K562 (cell line): ENCODE results near the gene CACNA1C. TPM values are rescaled to one million over a fixed set of nuclear protein-coding genes. Genes with fewer than 3 reads are reported as not detected.

Experiments
- BDP1 ChIP-seq: IDR thresholded peaks from 3 replicates; pipeline ENCODE4 v1.6.1; 2011; ENCODE audit not compliant: insufficient read length, insufficient read depth
- CAMTA2 ChIP-seq: fragments of 250-450 bp; sonication (Bioruptor Pico); conservative IDR thresholded peaks from 2 replicates; pipeline ENCODE4 v1.5.1; 2022
- CBX3 ChIP-seq, 2 experiments: IDR thresholded peaks; 1 replicate in 1 of 2; 2 replicates in 1 of 2; pipeline ENCODE4 v1.6.1; 2012; ENCODE audit warnings: inconsistent platforms in 2 of 2, low read length in 2 of 2, borderline replicate concordance in 1 of 2, control low read depth in 1 of 2
- CHD1 ChIP-seq: fragments of 200-600 bp; sonication (generic); IDR thresholded peaks from one replicate; pipeline ENCODE4 v1.6.1; 2012; ENCODE audit warnings: mild to moderate bottlenecking, moderate library complexity, low read length, inconsistent platforms
- EHMT2 ChIP-seq: fragments of 450-650 bp; IDR thresholded peaks from 2 replicates; pipeline ENCODE4 v1.6.1; 2018; ENCODE audit warnings: antibody characterized with exemption
- ERF ChIP-seq: fragments of 450-650 bp; formaldehyde crosslinking; IDR thresholded peaks from 2 replicates; pipeline ENCODE4 v1.4.0; 2020; ENCODE audit warnings: mild to moderate bottlenecking, mixed read lengths
- FOXM1 ChIP-seq, 2 experiments: fragments of 450-650 bp in 1 of 2; sonication (generic) in 1 of 2; formaldehyde crosslinking in 1 of 2; IDR thresholded peaks; 2 replicates each; pipeline versions ENCODE4 v1.6.1 to v1.9.0; 2017 to 2022; ENCODE audit warnings: low read depth in 2 of 2, mild to moderate bottlenecking in 2 of 2, missing genetic modification reagents in 1 of 2, moderate library complexity in 1 of 2
- HEY1 ChIP-seq: fragments of 250-450 bp; sonication (Bioruptor Pico); IDR thresholded peaks from 2 replicates; pipeline ENCODE4 v1.5.0; 2020; ENCODE audit warnings: mild to moderate bottlenecking, moderate library complexity, borderline replicate concordance
- MAFG ChIP-seq: fragments of 450-650 bp; conservative IDR thresholded peaks from 2 replicates; pipeline ENCODE4 v1.6.1; 2016; ENCODE audit warnings: missing genetic modification characterization, missing compliant biosample characterization
- PCBP1 ChIP-seq: fragments of 200-400 bp; formaldehyde crosslinking; IDR thresholded peaks from 2 replicates; pipeline ENCODE4 v1.6.1; 2018; ENCODE audit warnings: mild to moderate bottlenecking, low read depth, low read length; ENCODE audit not compliant: poor library complexity, severe bottlenecking
- PHF21A ChIP-seq: fragments of 450-650 bp; IDR thresholded peaks from 2 replicates; pipeline ENCODE4 v1.6.1; 2017; ENCODE audit warnings: low read depth, borderline replicate concordance
- PTRF ChIP-seq: fragments of 450-650 bp; IDR thresholded peaks from 2 replicates; pipeline ENCODE4 v1.6.1; 2016; ENCODE audit warnings: mild to moderate bottlenecking, missing genetic modification characterization, missing compliant biosample characterization
- SMARCA4 ChIP-seq: fragments of 450-650 bp; IDR thresholded peaks from 2 replicates; pipeline ENCODE4 v1.6.1; 2016
- ZNF384 ChIP-seq: IDR thresholded peaks from 2 replicates; pipeline ENCODE4 v1.6.1; 2012; ENCODE audit warnings: low read depth, low read length, improper control_type of control experiment
- ZNF561 ChIP-seq: fragments of 450-650 bp; formaldehyde crosslinking; conservative IDR thresholded peaks from 2 replicates; pipeline ENCODE4 v1.4.0; 2020; ENCODE audit warnings: mild to moderate bottlenecking, moderate library complexity
- ZNF589 ChIP-seq: fragments of 200-800 bp; sonication (Bioruptor generic); IDR thresholded peaks from 2 replicates; pipeline ENCODE4 v1.6.1; 2016; ENCODE audit warnings: low read depth, missing genetic modification characterization, missing compliant biosample characterization
- polyA plus RNA-seq, 8 experiments: library from polyadenylated mRNA; depleted of rRNA in 4 of 8; stranded (reverse) in 5 of 8; unstranded in 3 of 8; fragments of >200 nt; fragmentation: Nextera tagmentation in 2 of 8; fragmentation: Illumina TruSeq in 1 of 8; extraction: Ambion mirVana in 2 of 8; extraction: Trizol in 1 of 8; gene quantifications; 2 replicates each; pipeline versions ENCODE4 v1.2.1 to v1.2.3, GENCODE V29; 2011 to 2014; ENCODE audit warnings: inconsistent platforms in 1 of 8, missing spikeins in 1 of 8
- total RNA-seq, 7 experiments: library from RNA; depleted of rRNA in 6 of 7; stranded (reverse); fragments of >200 nt in 6 of 7; fragmentation: Illumina TruSeq in 2 of 7; extraction: Trizol in 2 of 7; gene quantifications; 2 replicates each; pipeline versions ENCODE4 v1.2.1 to v1.2.3, GENCODE V29; 2011 to 2021; ENCODE audit warnings: low replicate concordance in 1 of 7
- TF ChIP-seq, protein P1 (sequence below), 2 experiments: fragments of 450-650 bp in 1 of 2; sonication (generic) in 1 of 2; formaldehyde crosslinking; conservative IDR thresholded peaks; 2 replicates each; pipeline versions ENCODE4 v1.4.0 to v1.8.1; 2020 to 2022; ENCODE audit warnings: mild to moderate bottlenecking in 1 of 2, missing genetic modification reagents in 1 of 2
- TF ChIP-seq, protein P2 (sequence below): fragments of 450-650 bp; conservative IDR thresholded peaks from 2 replicates; pipeline ENCODE4 v1.6.1; 2016; ENCODE audit warnings: missing genetic modification characterization, low read depth, mild to moderate bottlenecking, control low read depth, missing compliant biosample characterization
- TF ChIP-seq, protein P3 (sequence below): fragments of 250-450 bp; sonication (Bioruptor Pico); IDR thresholded peaks from 2 replicates; pipeline ENCODE4 v1.4.0; 2020; ENCODE audit warnings: borderline replicate concordance
- TF ChIP-seq, protein P4 (sequence below): fragments of 250-450 bp; sonication (Bioruptor Pico); IDR thresholded peaks from 2 replicates; pipeline ENCODE4 v1.6.1; 2021; ENCODE audit warnings: mild to moderate bottlenecking
- TF ChIP-seq, protein P5 (sequence below): fragments of 250-450 bp; sonication (Bioruptor Pico); IDR thresholded peaks from 2 replicates; pipeline ENCODE4 v1.5.0; 2021

Gene CACNA1C
- total and polyA plus RNA-seq, 9 of the 15 experiments (the other 6 are each of a cell fraction or from before 2014, with no cell fraction given) = not detected

DNA sequence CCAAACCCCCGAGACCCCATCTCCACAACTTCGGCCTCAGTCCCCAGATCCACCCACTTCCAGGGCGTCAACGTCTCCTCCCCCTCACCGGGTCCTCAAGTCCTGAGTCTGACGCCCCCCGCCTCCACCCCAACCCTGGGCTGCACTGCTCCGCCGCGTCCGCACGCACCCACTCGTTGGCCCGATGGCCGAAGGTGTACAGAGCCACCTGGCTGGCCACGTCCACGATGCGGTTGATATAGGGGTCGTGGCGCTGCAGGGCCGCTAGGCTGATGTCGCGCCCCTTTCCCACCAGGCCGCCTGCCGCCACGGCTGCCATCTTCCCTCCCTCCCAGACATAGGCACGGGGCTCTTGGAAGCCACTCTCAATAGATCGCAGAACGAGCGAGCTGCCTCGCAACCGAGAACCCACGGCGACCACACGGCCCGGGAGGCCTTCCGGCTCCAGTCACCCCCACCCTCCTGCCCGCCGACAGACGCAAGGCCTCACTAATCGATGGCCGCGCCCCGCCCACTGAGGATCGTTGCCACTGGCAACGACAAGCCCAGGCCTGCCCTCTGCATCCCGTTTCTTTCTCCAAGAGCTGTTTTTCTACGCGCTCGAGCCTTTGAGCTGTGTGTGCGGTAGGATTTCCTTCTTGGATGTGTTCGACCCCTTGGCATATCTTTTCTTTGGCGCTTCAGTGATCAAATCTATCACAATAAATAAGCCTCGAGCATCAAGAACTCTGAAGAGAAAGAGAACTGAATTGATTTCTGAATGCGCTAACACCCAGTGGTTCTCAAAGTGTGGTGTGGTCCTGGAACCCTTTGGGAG is 48.5 kb upstream of the CACNA1C start, which contains the start of gene DCP1B (continued):
- TF ChIP-seq BDP1 (no peak), SMARCA4 (no peak), MAFG (tag) (no peak), ERF (no peak), HEY1 (no peak), CAMTA2 (CRISPR knock-in tag) (no peak), CHD1 (no peak), CBX3 (IDR thresholded peaks at IDR 0.05; ENCODE audit: borderline replicate concordance in 1 of 2, low read length in 2 of 2) (no peak; a peak in 1 of 3 replicates), EHMT2 (peak; percentile 47; the same call in 1 of the 2 replicates), PCBP1 (peak; percentile 35), ZNF589 (no peak), PTRF (no peak), ZNF561 (CRISPR knock-in tag) (no peak), FOXM1 (IDR thresholded peaks at IDR 0.05; ENCODE audit: low read depth) (peak; percentile 55; the same call in 1 of the 2 replicates), FOXM1 (CRISPR knock-in tag; IDR thresholded peaks at IDR 0.05; ENCODE audit: low read depth) (no peak), ZNF384 (no peak), PHF21A (no peak)
- TF ChIP-seq, protein P1, sequence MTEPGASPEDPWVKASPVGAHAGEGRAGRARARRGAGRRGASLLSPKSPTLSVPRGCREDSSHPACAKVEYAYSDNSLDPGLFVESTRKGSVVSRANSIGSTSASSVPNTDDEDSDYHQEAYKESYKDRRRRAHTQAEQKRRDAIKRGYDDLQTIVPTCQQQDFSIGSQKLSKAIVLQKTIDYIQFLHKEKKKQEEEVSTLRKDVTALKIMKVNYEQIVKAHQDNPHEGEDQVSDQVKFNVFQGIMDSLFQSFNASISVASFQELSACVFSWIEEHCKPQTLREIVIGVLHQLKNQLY (CRISPR knock-in tag; conservative IDR thresholded peaks at IDR 0.05) = no peak
- TF ChIP-seq, protein P2, sequence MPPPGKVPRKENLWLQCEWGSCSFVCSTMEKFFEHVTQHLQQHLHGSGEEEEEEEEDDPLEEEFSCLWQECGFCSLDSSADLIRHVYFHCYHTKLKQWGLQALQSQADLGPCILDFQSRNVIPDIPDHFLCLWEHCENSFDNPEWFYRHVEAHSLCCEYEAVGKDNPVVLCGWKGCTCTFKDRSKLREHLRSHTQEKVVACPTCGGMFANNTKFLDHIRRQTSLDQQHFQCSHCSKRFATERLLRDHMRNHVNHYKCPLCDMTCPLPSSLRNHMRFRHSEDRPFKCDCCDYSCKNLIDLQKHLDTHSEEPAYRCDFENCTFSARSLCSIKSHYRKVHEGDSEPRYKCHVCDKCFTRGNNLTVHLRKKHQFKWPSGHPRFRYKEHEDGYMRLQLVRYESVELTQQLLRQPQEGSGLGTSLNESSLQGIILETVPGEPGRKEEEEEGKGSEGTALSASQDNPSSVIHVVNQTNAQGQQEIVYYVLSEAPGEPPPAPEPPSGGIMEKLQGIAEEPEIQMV (tag) = no peak
- TF ChIP-seq, protein P3, sequence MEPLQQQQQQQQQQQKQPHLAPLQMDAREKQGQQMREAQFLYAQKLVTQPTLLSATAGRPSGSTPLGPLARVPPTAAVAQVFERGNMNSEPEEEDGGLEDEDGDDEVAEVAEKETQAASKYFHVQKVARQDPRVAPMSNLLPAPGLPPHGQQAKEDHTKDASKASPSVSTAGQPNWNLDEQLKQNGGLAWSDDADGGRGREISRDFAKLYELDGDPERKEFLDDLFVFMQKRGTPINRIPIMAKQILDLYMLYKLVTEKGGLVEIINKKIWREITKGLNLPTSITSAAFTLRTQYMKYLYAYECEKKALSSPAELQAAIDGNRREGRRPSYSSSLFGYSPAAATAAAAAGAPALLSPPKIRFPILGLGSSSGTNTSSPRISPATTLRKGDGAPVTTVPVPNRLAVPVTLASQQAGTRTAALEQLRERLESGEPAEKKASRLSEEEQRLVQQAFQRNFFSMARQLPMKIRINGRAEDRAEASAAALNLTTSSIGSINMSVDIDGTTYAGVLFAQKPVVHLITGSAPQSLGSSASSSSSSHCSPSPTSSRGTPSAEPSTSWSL (CRISPR knock-in tag) = no peak
- TF ChIP-seq, protein P4, sequence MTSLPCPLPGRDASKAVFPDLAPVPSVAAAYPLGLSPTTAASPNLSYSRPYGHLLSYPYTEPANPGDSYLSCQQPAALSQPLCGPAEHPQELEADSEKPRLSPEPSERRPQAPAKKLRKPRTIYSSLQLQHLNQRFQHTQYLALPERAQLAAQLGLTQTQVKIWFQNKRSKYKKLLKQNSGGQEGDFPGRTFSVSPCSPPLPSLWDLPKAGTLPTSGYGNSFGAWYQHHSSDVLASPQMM (CRISPR knock-in tag) = no peak
- TF ChIP-seq, protein P5, sequence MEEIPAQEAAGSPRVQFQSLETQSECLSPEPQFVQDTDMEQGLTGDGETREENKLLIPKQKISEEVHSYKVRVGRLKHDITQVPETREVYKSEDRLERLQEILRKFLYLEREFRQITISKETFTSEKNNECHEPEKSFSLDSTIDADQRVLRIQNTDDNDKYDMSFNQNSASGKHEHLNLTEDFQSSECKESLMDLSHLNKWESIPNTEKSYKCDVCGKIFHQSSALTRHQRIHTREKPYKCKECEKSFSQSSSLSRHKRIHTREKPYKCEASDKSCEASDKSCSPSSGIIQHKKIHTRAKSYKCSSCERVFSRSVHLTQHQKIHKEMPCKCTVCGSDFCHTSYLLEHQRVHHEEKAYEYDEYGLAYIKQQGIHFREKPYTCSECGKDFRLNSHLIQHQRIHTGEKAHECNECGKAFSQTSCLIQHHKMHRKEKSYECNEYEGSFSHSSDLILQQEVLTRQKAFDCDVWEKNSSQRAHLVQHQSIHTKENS (CRISPR knock-in tag) = no peak
